Smooth muscle cell (in vitro differentiated cells): ENCODE results near the gene C10orf120. TPM values are rescaled to one million over a fixed set of nuclear protein-coding genes. Genes with fewer than 3 reads are reported as not detected.

ENCODE experiments used
- DNase-seq: peaks from one replicate; lab custom pipeline; 2025; ENCODE audit not compliant: unreplicated experiment; lab: John Stamatoyannopoulos, UW
- H2AFZ ChIP-seq: fragments of 200-600 bp; sonication (generic); 2 replicates; pipeline ENCODE4 v1.6.0; 2016; ENCODE audit warnings: antibody characterized with exemption, low read depth, mild to moderate bottlenecking
- H3F3A ChIP-seq: fragments of 200-600 bp; sonication (generic); 2 replicates; pipeline ENCODE4 v1.6.0; 2017; ENCODE audit warnings: antibody characterized with exemption, low read depth
- H3K27ac ChIP-seq: fragments of 200-600 bp; sonication (generic); 2 replicates; pipeline ENCODE4 v1.5.1; 2016; ENCODE audit warnings: low read depth, mild to moderate bottlenecking
- H3K27me3 ChIP-seq: fragments of 200-600 bp; sonication (generic); 2 replicates; pipeline ENCODE4 v1.6.1; 2016; ENCODE audit warnings: low read depth, mild to moderate bottlenecking
- H3K36me3 ChIP-seq: fragments of 200-600 bp; sonication (generic); 2 replicates; pipeline ENCODE4 v1.5.1; 2016; ENCODE audit warnings: low read depth
- H3K4me1 ChIP-seq: fragments of 200-600 bp; sonication (generic); 2 replicates; pipeline ENCODE4 v1.5.1; 2016; ENCODE audit warnings: low read depth
- H3K4me2 ChIP-seq: fragments of 200-600 bp; sonication (generic); 2 replicates; pipeline ENCODE4 v1.6.0; 2016; ENCODE audit warnings: mild to moderate bottlenecking
- H3K4me3 ChIP-seq: fragments of 200-600 bp; sonication (generic); 2 replicates; pipeline ENCODE4 v1.5.1; 2016; ENCODE audit warnings: mild to moderate bottlenecking
- H3K79me2 ChIP-seq: fragments of 200-600 bp; sonication (generic); 2 replicates; pipeline ENCODE4 v1.6.0; 2016; ENCODE audit warnings: low read depth, mild to moderate bottlenecking
- H3K9ac ChIP-seq: fragments of 200-600 bp; sonication (generic); 2 replicates; pipeline ENCODE4 v1.6.0; 2016; ENCODE audit warnings: low read depth
- H3K9me3 ChIP-seq: fragments of 200-600 bp; sonication (generic); replicated peaks from 2 replicates; pipeline ENCODE4 v1.5.1; 2016; ENCODE audit warnings: low read depth
- H4K20me1 ChIP-seq: fragments of 200-600 bp; sonication (generic); 2 replicates; pipeline ENCODE4 v1.6.0; 2016; ENCODE audit warnings: low read depth
- WGBS: methylation state at CpG from one replicate; pipeline ENCODE4 v1.1.7; 2016; ENCODE audit warnings: low lambda C conversion rate; 5-methylcytosine and 5-hydroxymethylcytosine counted together
- polyA plus RNA-seq: library from polyadenylated mRNA; unstranded; fragments of >200 nt; fragmentation: Nextera tagmentation; extraction: Ambion mirVana; gene quantifications from 2 replicates; pipeline ENCODE4 v1.2.1, GENCODE V29; 2016
- total RNA-seq: library from RNA; depleted of rRNA; stranded (reverse); fragments of >200 nt; gene quantifications from 2 replicates; pipeline ENCODE4 v1.2.3, GENCODE V29; 2014
- TF ChIP-seq, protein P1 (sequence below): fragments of 200-600 bp; sonication (generic); IDR thresholded peaks from 2 replicates; pipeline ENCODE4 v1.5.1; 2017; ENCODE audit warnings: borderline replicate concordance, mild to moderate bottlenecking, antibody characterized with exemption; ENCODE audit not compliant: insufficient read depth, poor library complexity, severe bottlenecking

Gene C10orf120
- total and polyA plus RNA-seq, 2 experiments from 2014 or later: not detected

GRCh38 chr10:122657729-122658128, 41.9 kb downstream of the C10orf120 start:
- no peaks in the 10 kb centered on the region for H3K36me3 ChIP-seq
- H4K20me1 ChIP-seq: no peaks in the 10 kb centered on the region
- H3K27me3 ChIP-seq: peaks cover 17% of the 10 kb centered on the region
- H3K9me3 ChIP-seq: no peaks in the 10 kb centered on the region
- H2AFZ ChIP-seq: no peak overlapping the region
- DNase-seq: no peak
- no peak overlapping the region for H3K27ac ChIP-seq
- no peaks in the 10 kb centered on the region for H3F3A ChIP-seq
- WGBS: 62% methylated on average over 3 of the region's 3 CpGs
- H3K4me1 ChIP-seq: no peaks in the 10 kb centered on the region
- no peak overlapping the region for H3K9ac ChIP-seq
- H3K4me2 ChIP-seq: no peak overlapping the region
- H3K4me3 ChIP-seq: no peak overlapping the region
- no peaks in the 10 kb centered on the region for H3K79me2 ChIP-seq
- TF ChIP-seq, protein P1, sequence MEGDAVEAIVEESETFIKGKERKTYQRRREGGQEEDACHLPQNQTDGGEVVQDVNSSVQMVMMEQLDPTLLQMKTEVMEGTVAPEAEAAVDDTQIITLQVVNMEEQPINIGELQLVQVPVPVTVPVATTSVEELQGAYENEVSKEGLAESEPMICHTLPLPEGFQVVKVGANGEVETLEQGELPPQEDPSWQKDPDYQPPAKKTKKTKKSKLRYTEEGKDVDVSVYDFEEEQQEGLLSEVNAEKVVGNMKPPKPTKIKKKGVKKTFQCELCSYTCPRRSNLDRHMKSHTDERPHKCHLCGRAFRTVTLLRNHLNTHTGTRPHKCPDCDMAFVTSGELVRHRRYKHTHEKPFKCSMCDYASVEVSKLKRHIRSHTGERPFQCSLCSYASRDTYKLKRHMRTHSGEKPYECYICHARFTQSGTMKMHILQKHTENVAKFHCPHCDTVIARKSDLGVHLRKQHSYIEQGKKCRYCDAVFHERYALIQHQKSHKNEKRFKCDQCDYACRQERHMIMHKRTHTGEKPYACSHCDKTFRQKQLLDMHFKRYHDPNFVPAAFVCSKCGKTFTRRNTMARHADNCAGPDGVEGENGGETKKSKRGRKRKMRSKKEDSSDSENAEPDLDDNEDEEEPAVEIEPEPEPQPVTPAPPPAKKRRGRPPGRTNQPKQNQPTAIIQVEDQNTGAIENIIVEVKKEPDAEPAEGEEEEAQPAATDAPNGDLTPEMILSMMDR: no peak

- Histone ChIP-seq H3K4me2 (no peak overlapping the region), H3K27ac (no peak overlapping the region), H3K4me3 (no peak overlapping the region), H3K36me3 (no peaks in the 10 kb centered on the region), H3F3A (no peaks in the 10 kb centered on the region), H3K4me1 (no peaks in the 10 kb centered on the region), H2AFZ (no peak overlapping the region), H4K20me1 (no peaks in the 10 kb centered on the region), H3K9me3 (no peaks in the 10 kb centered on the region), H3K79me2 (no peaks in the 10 kb centered on the region), H3K27me3 (peaks cover 22% of the 10 kb centered on the region), H3K9ac (no peak overlapping the region)
- TF ChIP-seq, protein P1: no peak
- no peak for DNase-seq
- WGBS: 82% methylated on average over 4 of the region's 4 CpGs
Measured at GRCh38 chr10:122657255-122657654, 42.4 kb downstream of the C10orf120 start.

DNA sequence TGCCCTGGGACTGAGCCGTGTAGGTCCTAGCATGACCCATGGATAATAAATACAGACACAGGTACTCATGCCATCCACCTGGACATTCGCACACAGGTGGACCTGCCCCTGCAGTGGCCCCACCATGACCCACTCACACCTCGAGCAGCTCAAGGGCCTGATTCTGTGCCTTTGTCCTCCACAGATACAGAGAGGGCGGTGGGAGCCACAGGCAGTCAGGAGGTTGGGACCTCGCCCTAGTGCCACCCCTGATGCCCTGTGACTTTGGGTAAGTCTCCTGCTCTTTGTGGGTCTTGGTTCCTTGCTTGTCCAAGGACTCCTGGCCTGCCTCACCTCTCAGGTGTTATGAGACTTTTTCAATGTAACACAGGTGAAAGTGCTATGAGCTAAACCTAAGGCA, 42.9 kb downstream of the C10orf120 start:
- Histone ChIP-seq H3K9me3 (no peaks in the 10 kb centered on the region), H2AFZ (no peak overlapping the region), H3K27ac (no peak overlapping the region), H3K4me2 (no peak overlapping the region), H3K9ac (no peak overlapping the region), H4K20me1 (no peaks in the 10 kb centered on the region), H3K36me3 (no peaks in the 10 kb centered on the region), H3K4me1 (no peaks in the 10 kb centered on the region), H3K79me2 (no peaks in the 10 kb centered on the region), H3F3A (no peaks in the 10 kb centered on the region), H3K4me3 (no peak overlapping the region), H3K27me3 (peaks cover 27% of the 10 kb centered on the region)
- TF ChIP-seq, protein P1: no peak
- DNase-seq: no peak
- 76% methylated on average over 5 of the region's 5 CpGs for WGBS

DNA sequence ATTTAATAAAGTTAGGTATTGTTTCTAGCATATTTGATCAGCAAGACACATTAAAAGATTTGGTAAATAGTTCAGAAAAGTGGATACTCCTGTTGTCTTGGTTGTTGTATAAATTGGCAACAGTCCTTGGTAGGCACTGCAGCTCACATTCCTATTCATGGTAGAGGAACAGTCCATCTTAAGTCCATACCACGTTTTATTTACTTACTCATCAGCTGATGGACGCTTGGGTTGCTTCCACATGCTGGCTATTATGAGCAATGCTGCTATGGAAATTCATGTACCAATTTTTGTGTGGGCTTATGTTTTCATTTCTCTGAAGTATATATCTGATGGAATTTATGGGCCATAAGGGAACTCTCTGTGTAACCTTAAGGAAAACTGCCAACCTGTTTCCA, 43.3 kb downstream of the C10orf120 start:
- no peaks in the 10 kb centered on the region for H3K9me3 ChIP-seq
- TF ChIP-seq, protein P1: no peak
- no peak overlapping the region for H3K9ac ChIP-seq
- 65% methylated on average over 2 of the region's 2 CpGs for WGBS
- DNase-seq: no peak
- H3K79me2 ChIP-seq: no peaks in the 10 kb centered on the region
- no peak overlapping the region for H2AFZ ChIP-seq
- no peaks in the 10 kb centered on the region for H4K20me1 ChIP-seq
- H3K36me3 ChIP-seq: no peaks in the 10 kb centered on the region
- no peaks in the 10 kb centered on the region for H3F3A ChIP-seq
- H3K27me3 ChIP-seq: peaks cover 31% of the 10 kb centered on the region
- no peaks in the 10 kb centered on the region for H3K4me1 ChIP-seq
- H3K4me2 ChIP-seq: no peak overlapping the region
- no peak overlapping the region for H3K27ac ChIP-seq
- no peak overlapping the region for H3K4me3 ChIP-seq
